AG20443 (cell line): ENCODE measurements around the gene MGAT5B.

Source experiments
- DNase-seq: peaks from one replicate; pipeline ENCODE4 v3.0.0; 2012; ENCODE audit warnings: low spot score, mixed read lengths

MGAT5B gene

GRCh38 chr17:76880268-76880667, 12.1 kb downstream of the MGAT5B start:
- DNase-seq, result no peak

GRCh38 chr17:76880971-76881370, 12.8 kb downstream of the MGAT5B start:
- DNase-seq, result no peak

GRCh38 chr17:76881408-76881807, 13.2 kb downstream of the MGAT5B start:
- no peak for DNase-seq

- DNase-seq, result no peak
Measured at GRCh38 chr17:76881966-76882365, 13.8 kb downstream of the MGAT5B start.

- no peak for DNase-seq
Measured at GRCh38 chr17:76883744-76884525, 15.7 kb downstream of the MGAT5B start.

GRCh38 chr17:76884995-76885893, 17.0 kb downstream of the MGAT5B start:
- no peak for DNase-seq

GRCh38 chr17:76885894-76886290, 17.7 kb downstream of the MGAT5B start:
- no peak for DNase-seq

- DNase-seq, result no peak
Measured at GRCh38 chr17:76886395-76886794, 18.2 kb downstream of the MGAT5B start.

GRCh38 chr17:76887802-76888201, 19.6 kb downstream of the MGAT5B start:
- no peak for DNase-seq

- no peak for DNase-seq
Measured at GRCh38 chr17:76888661-76889060, 20.5 kb downstream of the MGAT5B start.

GRCh38 chr17:76889323-76889722, 21.1 kb downstream of the MGAT5B start:
- DNase-seq, result no peak

GRCh38 chr17:76892329-76892728, 24.1 kb downstream of the MGAT5B start:
- DNase-seq, result no peak

GRCh38 chr17:76893623-76894334, 25.6 kb downstream of the MGAT5B start:
- DNase-seq, result no peak

GRCh38 chr17:76894842-76895241, 26.6 kb downstream of the MGAT5B start:
- DNase-seq, result no peak

GRCh38 chr17:76897023-76897422, 28.8 kb downstream of the MGAT5B start:
- DNase-seq, result no peak

- DNase-seq, result no peak
Measured at GRCh38 chr17:76899414-76899813, 31.2 kb downstream of the MGAT5B start.

- no peak for DNase-seq
Measured at GRCh38 chr17:76900723-76901122, 32.5 kb downstream of the MGAT5B start.

GRCh38 chr17:76901542-76902197, 33.5 kb downstream of the MGAT5B start:
- no peak for DNase-seq

GRCh38 chr17:76902476-76902875, 34.3 kb downstream of the MGAT5B start:
- DNase-seq, result no peak

GRCh38 chr17:76903631-76904030, 35.4 kb downstream of the MGAT5B start:
- no peak for DNase-seq

- no peak for DNase-seq
Measured at GRCh38 chr17:76904116-76904515, 35.9 kb downstream of the MGAT5B start.

- DNase-seq, result no peak
Measured at GRCh38 chr17:76905036-76905435, 36.8 kb downstream of the MGAT5B start.
